ENCODE data around the gene SNX14.

DNA sequence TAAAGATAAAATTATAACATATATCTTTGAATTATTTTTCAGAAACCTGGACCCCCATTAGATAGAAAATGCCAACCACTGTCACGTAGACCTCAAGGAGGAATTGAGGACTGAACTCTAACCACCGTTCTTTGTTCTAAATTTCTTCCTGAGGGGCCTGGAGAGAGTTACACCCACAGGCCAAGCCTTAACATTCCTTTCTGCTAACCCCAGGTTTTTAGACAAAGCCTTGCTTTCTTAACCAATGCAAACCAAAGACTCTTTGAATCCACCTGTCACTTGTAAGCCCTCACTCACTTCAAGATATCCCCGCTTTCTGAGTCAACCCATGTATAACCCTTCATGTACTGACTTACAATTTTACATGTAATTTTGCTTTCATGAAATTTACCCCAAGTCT lies 41.0 kb downstream of the SNX14 start:
- no peak for TF ChIP-seq GATA2 (IDR thresholded peaks at IDR 0.05; ENCODE audit: low read depth, low read length)
- no peak for TF ChIP-seq GATA3 (IDR thresholded peaks at IDR 0.05; ENCODE audit: low read depth, low read length)

Data from SH-SY5Y (cell line).